Gastroesophageal sphincter (tissue), 4 donors: ENCODE results near the gene CPSF3. TPM values are rescaled to one million over a fixed set of nuclear protein-coding genes. Genes with fewer than 3 reads are reported as not detected.

Experiments used
- ATAC-seq: fragments of 150-250 bp; one replicate; pipeline ENCODE4 v1.9.1; 2016; ENCODE audit warnings: mild to moderate bottlenecking, moderate library complexity
- H3K27ac ChIP-seq, 4 donors: fragments of 200-600 bp; sonication (generic) in 3 of 4; 1 replicate in 3 of 4; 2 replicates in 1 of 4; pipeline ENCODE4 v1.5.1; 2016 to 2019
- H3K27me3 ChIP-seq: fragments of 200-600 bp; sonication (generic); one replicate; pipeline ENCODE4 v1.5.1; 2019
- H3K36me3 ChIP-seq, 2 donors: fragments of 200-600 bp; sonication (generic); one replicate each; pipeline ENCODE4 v1.5.1; 2019; ENCODE audit warnings: control low read depth in 1 of 2
- H3K4me1 ChIP-seq, 3 donors: fragments of 200-600 bp; sonication (generic); 1 replicate in 2 of 3; 2 replicates in 1 of 3; pipeline ENCODE4 v1.5.1; 2016 to 2019; ENCODE audit warnings: control low read depth in 2 of 3
- H3K4me3 ChIP-seq, 2 donors: fragments of 200-600 bp; sonication (generic); one replicate each; pipeline ENCODE4 v1.5.1; 2019; ENCODE audit warnings: mild to moderate bottlenecking in 1 of 2, moderate library complexity in 1 of 2
- H3K9me3 ChIP-seq, 3 donors: fragments of 200-600 bp; sonication (generic); one replicate each; pipeline ENCODE4 v1.5.1; 2017 to 2019; ENCODE audit warnings: control low read depth in 2 of 3
- CTCF ChIP-seq, 4 experiments: fragments of 200-600 bp in 2 of 4; fragments of 450-650 bp in 2 of 4; sonication (generic) in 1 of 4; IDR thresholded peaks; one replicate each; pipeline ENCODE4 v1.5.1; 2017 to 2019; ENCODE audit warnings: antibody characterized with exemption in 4 of 4, mild to moderate bottlenecking in 2 of 4, moderate library complexity in 2 of 4
- EP300 ChIP-seq: sonication (generic); formaldehyde crosslinking; IDR thresholded peaks from one replicate; pipeline ENCODE4 v1.6.1; 2017; ENCODE audit warnings: antibody characterized with exemption, mild to moderate bottlenecking
- POLR2A ChIP-seq, 2 donors: fragments of 450-650 bp; IDR thresholded peaks; one replicate each; pipeline ENCODE4 v1.6.1; 2017; ENCODE audit warnings: antibody characterized with exemption in 2 of 2, mild to moderate bottlenecking in 2 of 2, moderate library complexity in 1 of 2
- POLR2AphosphoS5 ChIP-seq: sonication (generic); formaldehyde crosslinking; IDR thresholded peaks from one replicate; pipeline ENCODE4 v1.6.1; 2017; ENCODE audit warnings: antibody characterized with exemption
- whole genome bisulfite sequencing, 2 donors: methylation state at CpG; one replicate each; pipeline ENCODE4 v1.1.5; 2018; ENCODE audit warnings: low coverage in 1 of 2; 5-methylcytosine and 5-hydroxymethylcytosine counted together
- total RNA-seq, 4 donors: library from RNA; depleted of rRNA; stranded (reverse); fragments of >200 nt; gene quantifications; one replicate each; pipeline ENCODE4 v1.1.0, GENCODE V29; 2016

CPSF3 gene
- total RNA-seq, 4 donors from 2014 or later = 18.0 to 27.0 (median 26.1) TPM

- H3K4me1 ChIP-seq = peaks cover 0 to 30% (median 3%) of the 10 kb centered on the region in 3 donors
- WGBS, 2 donors = 100% methylated on average over 3 of the region's 7 CpGs; no CpG with 5 or more reads in 1 of the 2 donors
- TF ChIP-seq POLR2A (IDR thresholded peaks at IDR 0.05) (no peak), CTCF (IDR thresholded peaks at IDR 0.05) (no peak), POLR2AphosphoS5 (no peak), EP300 (no peak)
- H3K27ac ChIP-seq = no peak overlapping the region
- no peaks in the 10 kb centered on the region for H3K9me3 ChIP-seq
- no peak overlapping the region for H3K4me3 ChIP-seq
- no peaks in the 10 kb centered on the region for H3K27me3 ChIP-seq
- H3K36me3 ChIP-seq = peaks cover 0 to 86% of the 10 kb centered on the region in 2 donors
- no peak for ATAC-seq
These were observed 33.2 kb upstream of the CPSF3 start for GRCh38 chr2:9390151-9390850.

GRCh38 chr2:9390991-9391390, 32.5 kb upstream of the CPSF3 start:
- ATAC-seq = no peak
- no peaks in the 10 kb centered on the region for H3K9me3 ChIP-seq
- no peak overlapping the region for H3K27ac ChIP-seq
- H3K4me3 ChIP-seq = no peak overlapping the region
- peaks cover 0 to 30% (median 3%) of the 10 kb centered on the region in 3 donors for H3K4me1 ChIP-seq
- no peaks in the 10 kb centered on the region for H3K27me3 ChIP-seq
- TF ChIP-seq EP300 = no peak
- no peak for TF ChIP-seq CTCF (IDR thresholded peaks at IDR 0.05)
- TF ChIP-seq POLR2AphosphoS5 = no peak
- TF ChIP-seq POLR2A (IDR thresholded peaks at IDR 0.05) = no peak
- WGBS, 2 donors = 87 to 95% methylated on average over 4 to 19 of the region's 19 CpGs
- H3K36me3 ChIP-seq = peaks cover 0 to 83% of the 10 kb centered on the region in 2 donors

DNA sequence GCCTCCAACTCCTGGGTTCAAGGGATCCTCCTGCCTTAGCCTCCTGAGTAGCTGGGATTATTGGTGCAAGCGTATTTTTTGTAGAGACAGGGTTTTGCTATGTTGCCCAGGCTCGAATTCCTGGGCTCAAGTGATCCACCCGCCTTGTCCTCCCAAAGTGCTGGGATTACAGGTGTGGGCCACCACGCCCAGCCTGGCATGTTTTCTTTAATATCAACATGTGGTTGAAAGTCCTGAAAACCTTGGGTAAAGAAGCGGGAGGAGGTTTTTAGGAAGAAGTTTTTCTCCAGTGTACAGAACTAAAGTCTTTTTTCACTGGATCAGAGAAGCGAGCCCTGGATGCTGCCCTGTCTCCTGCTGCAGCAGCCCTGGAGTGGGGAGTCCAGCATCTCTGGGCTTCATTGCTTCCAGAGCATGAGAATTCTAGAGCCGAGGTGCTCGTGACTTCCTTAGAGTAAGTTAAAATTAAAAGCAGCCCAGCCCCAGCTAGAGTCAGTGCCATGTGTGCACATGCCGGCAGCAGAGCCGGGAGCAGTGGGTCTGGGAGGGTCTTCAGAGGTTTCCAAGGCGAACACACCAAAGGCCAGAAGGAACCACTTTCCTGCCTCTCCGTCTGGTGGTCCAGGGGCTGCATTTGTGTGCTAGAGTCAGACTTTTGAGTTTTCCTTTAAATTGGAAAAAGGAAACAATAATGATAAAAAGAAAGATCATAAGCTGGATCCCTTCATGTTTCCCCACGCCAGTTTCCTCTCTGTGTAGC, 31.3 kb upstream of the CPSF3 start:
- H3K27ac ChIP-seq = peak overlapping the region in 3 of 4 donors; percentile 59 to 69 (median 63)
- peaks cover 0 to 87% of the 10 kb centered on the region in 2 donors for H3K36me3 ChIP-seq

GRCh38 chr2:9392898-9393765, 30.3 kb upstream of the CPSF3 start:
- peaks cover 0 to 22% (median 3%) of the 10 kb centered on the region in 3 donors for H3K4me1 ChIP-seq
- peaks cover 0 to 81% of the 10 kb centered on the region in 2 donors for H3K36me3 ChIP-seq
- H3K27ac ChIP-seq = peak overlapping the region in 3 of 4 donors; percentile 59 to 69 (median 63)
- peak; percentile 47 for ATAC-seq
- no peak overlapping the region for H3K4me3 ChIP-seq
- TF ChIP-seq CTCF (IDR thresholded peaks at IDR 0.05) (no peak), POLR2AphosphoS5 (no peak), EP300 (no peak), POLR2A (IDR thresholded peaks at IDR 0.05) (no peak)
- H3K9me3 ChIP-seq = no peaks in the 10 kb centered on the region
- WGBS, 2 donors = 46 to 70% methylated on average over 2 to 11 of the region's 28 CpGs
- no peaks in the 10 kb centered on the region for H3K27me3 ChIP-seq

More for the DNA sequence above, 31.3 kb upstream of the CPSF3 start:
- no peaks in the 10 kb centered on the region for H3K9me3 ChIP-seq
- no peak for ATAC-seq
- TF ChIP-seq EP300 (no peak), POLR2A (IDR thresholded peaks at IDR 0.05) (no peak), POLR2AphosphoS5 (no peak), CTCF (IDR thresholded peaks at IDR 0.05) (no peak)
- no peak overlapping the region for H3K4me3 ChIP-seq
- no peaks in the 10 kb centered on the region for H3K27me3 ChIP-seq
- 61 to 88% methylated on average over 2 to 4 of the region's 13 CpGs for whole genome bisulfite sequencing, 2 donors
- peaks cover 0 to 23% (median 3%) of the 10 kb centered on the region in 3 donors for H3K4me1 ChIP-seq
